ENCODE data around the gene SPIB.

Gene SPIB

DNA sequence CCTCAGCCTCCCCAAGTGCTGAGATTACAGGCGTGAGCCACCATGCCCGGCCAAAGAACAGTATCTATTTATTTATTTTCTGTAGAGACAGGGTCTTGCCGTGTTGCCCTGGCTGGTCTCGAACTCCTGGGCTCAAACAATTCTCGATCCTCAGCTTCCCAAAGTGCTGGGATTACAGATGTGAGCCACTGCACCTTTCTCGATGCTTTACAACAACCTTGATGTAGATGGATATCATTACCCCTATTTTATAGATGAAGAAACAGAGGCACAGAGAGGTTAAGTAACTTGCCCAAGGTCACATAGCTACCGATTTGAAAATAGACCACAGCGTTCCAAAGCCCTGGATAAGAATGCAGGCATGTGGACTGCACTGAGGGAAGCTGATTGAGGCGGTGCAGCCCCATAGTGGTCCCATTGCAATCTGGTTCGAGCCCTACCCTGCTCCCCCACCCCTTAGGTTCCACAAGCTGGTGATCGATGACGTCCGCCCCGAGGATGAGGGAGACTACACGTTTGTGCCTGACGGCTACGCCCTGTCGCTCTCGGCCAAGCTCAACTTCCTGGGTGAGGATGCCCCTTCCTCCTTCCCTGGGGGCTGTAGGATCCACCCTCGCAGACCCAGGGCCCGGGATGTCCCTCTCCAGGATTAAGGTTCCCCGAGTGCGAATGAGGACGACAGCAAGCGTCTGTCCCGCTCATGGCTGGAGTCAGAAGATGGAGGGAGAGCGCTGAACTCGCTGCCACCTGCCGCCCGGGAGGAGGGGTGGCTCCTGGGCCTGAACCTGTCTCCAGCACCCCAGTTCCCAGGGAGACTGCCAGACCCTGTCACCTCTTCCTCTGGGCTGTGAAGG lies 31.9 kb downstream of the SPIB start:
- peaks cover 0 to 20% of the 10 kb centered on the region in 2 experiments for H3K36me3 ChIP-seq (ENCODE audit: control insufficient read depth in 1 of 2, insufficient read depth in 2 of 2, low read depth in 1 of 2, low read length in 2 of 2)
- H2AFZ ChIP-seq (ENCODE audit: low read depth, low read length) = no peak overlapping the region
- H3K27me3 ChIP-seq (ENCODE audit: control insufficient read depth in 1 of 2, insufficient read depth in 1 of 2, low read length in 2 of 2) = peaks cover 10 to 37% of the 10 kb centered on the region in 2 experiments
- no peak overlapping the region for H3K23ac ChIP-seq (ENCODE audit: low read length in 2 of 2)
- no peak overlapping the region for H3K4me2 ChIP-seq (ENCODE audit: low read length, poor library complexity, severe bottlenecking)
- no peak overlapping the region for H3K14ac ChIP-seq (ENCODE audit: low read length in 2 of 2)
- H2BK120ac ChIP-seq (ENCODE audit: low read depth, low read length) = no peak overlapping the region
- no peak overlapping the region for H4K91ac ChIP-seq (ENCODE audit: low read length)
- no peak overlapping the region for H3K4me3 ChIP-seq (ENCODE audit: insufficient read depth in 1 of 2, low read depth in 1 of 2, low read length in 2 of 2)
- 63% methylated on average over 29 of the region's 30 CpGs for WGBS
- no peak overlapping the region for H2BK5ac ChIP-seq (ENCODE audit: low read depth, low read length, poor library complexity, severe bottlenecking)
- H3K4me1 ChIP-seq (ENCODE audit: control insufficient read depth, insufficient read depth, low read depth, low read length) = no peaks in the 10 kb centered on the region
- no peak overlapping the region for H4K8ac ChIP-seq (ENCODE audit: low read length)
- no peaks in the 10 kb centered on the region for H3K79me1 ChIP-seq (replicated peaks; ENCODE audit: low read length, poor library complexity, severe bottlenecking)
- no peak overlapping the region for H3K9ac ChIP-seq (ENCODE audit: low read length)
- DNase-seq = no peak
- H2BK12ac ChIP-seq (ENCODE audit: low read length in 2 of 2) = no peak overlapping the region
- no peak overlapping the region for H3K18ac ChIP-seq (ENCODE audit: low read depth in 1 of 2, low read length in 2 of 2)
- H2AK5ac ChIP-seq (ENCODE audit: low read length, severe bottlenecking) = no peak overlapping the region
- H3K27ac ChIP-seq (ENCODE audit: low read length, poor library complexity, severe bottlenecking) = no peak overlapping the region
- H3K9me3 ChIP-seq (ENCODE audit: control insufficient read depth, low read length) = no peaks in the 10 kb centered on the region
- no peak overlapping the region for H3K4ac ChIP-seq (ENCODE audit: low read depth in 1 of 2, low read length in 2 of 2)
- no peak overlapping the region for H2BK15ac ChIP-seq (ENCODE audit: low read depth, poor library complexity, severe bottlenecking)

DNA sequence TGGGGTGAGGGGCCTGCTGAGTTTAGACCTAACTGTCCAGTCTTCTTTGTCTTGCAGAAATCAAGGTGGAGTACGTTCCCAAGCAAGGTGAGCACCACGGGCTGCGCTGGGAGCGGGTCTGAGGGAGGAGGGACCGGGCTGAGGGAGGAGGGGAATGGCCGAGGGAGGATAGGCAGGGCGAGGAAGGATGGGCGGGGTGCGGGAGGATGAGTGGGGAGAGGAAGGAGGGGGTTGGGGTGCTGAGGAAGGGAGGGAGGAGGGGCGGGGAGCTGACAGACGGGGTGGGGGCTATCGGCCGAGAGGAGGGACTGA lies 32.4 kb downstream of the SPIB start:
- Histone ChIP-seq H3K4me3 (ENCODE audit: insufficient read depth in 1 of 2, low read depth in 1 of 2, low read length in 2 of 2) (no peak overlapping the region), H3K4me1 (ENCODE audit: control insufficient read depth, insufficient read depth, low read depth, low read length) (no peaks in the 10 kb centered on the region), H3K14ac (ENCODE audit: low read length in 2 of 2) (no peak overlapping the region), H2BK12ac (ENCODE audit: low read length in 2 of 2) (no peak overlapping the region), H3K27me3 (ENCODE audit: control insufficient read depth in 1 of 2, insufficient read depth in 1 of 2, low read length in 2 of 2) (peaks cover 10 to 43% of the 10 kb centered on the region in 2 experiments), H2BK15ac (ENCODE audit: low read depth, poor library complexity, severe bottlenecking) (no peak overlapping the region), H2AK5ac (ENCODE audit: low read length, severe bottlenecking) (no peak overlapping the region), H3K36me3 (ENCODE audit: control insufficient read depth in 1 of 2, insufficient read depth in 2 of 2, low read depth in 1 of 2, low read length in 2 of 2) (peaks cover 0 to 17% of the 10 kb centered on the region in 2 experiments), H3K27ac (ENCODE audit: low read length, poor library complexity, severe bottlenecking) (no peak overlapping the region), H2AFZ (ENCODE audit: low read depth, low read length) (no peak overlapping the region), H2BK5ac (ENCODE audit: low read depth, low read length, poor library complexity, severe bottlenecking) (no peak overlapping the region), H3K9me3 (ENCODE audit: control insufficient read depth, low read length) (no peaks in the 10 kb centered on the region), H4K91ac (ENCODE audit: low read length) (no peak overlapping the region), H3K9ac (ENCODE audit: low read length) (no peak overlapping the region), H4K8ac (ENCODE audit: low read length) (no peak overlapping the region), H3K4me2 (ENCODE audit: low read length, poor library complexity, severe bottlenecking) (no peak overlapping the region), H3K79me1 (replicated peaks; ENCODE audit: low read length, poor library complexity, severe bottlenecking) (no peaks in the 10 kb centered on the region), H3K4ac (ENCODE audit: low read depth in 1 of 2, low read length in 2 of 2) (no peak overlapping the region), H3K18ac (ENCODE audit: low read depth in 1 of 2, low read length in 2 of 2) (no peak overlapping the region), H3K23ac (ENCODE audit: low read length in 2 of 2) (no peak overlapping the region), H2BK120ac (ENCODE audit: low read depth, low read length) (no peak overlapping the region)
- no peak for DNase-seq
- 73% methylated on average over 13 of the region's 13 CpGs for WGBS

GRCh38 chr19:50453243-50453642 lies 34.5 kb downstream of the SPIB start:
- no peak overlapping the region for H3K4me2 ChIP-seq (ENCODE audit: low read length, poor library complexity, severe bottlenecking)
- H2BK120ac ChIP-seq (ENCODE audit: low read depth, low read length) = no peak overlapping the region
- H4K91ac ChIP-seq (ENCODE audit: low read length) = no peak overlapping the region
- H3K9ac ChIP-seq (ENCODE audit: low read length) = no peak overlapping the region
- peaks cover 0 to 16% of the 10 kb centered on the region in 2 experiments for H3K36me3 ChIP-seq (ENCODE audit: control insufficient read depth in 1 of 2, insufficient read depth in 2 of 2, low read depth in 1 of 2, low read length in 2 of 2)
- no peak overlapping the region for H3K4ac ChIP-seq (ENCODE audit: low read depth in 1 of 2, low read length in 2 of 2)
- no peak overlapping the region for H2AFZ ChIP-seq (ENCODE audit: low read depth, low read length)
- DNase-seq = no peak
- no peak overlapping the region for H2BK15ac ChIP-seq (ENCODE audit: low read depth, poor library complexity, severe bottlenecking)
- H3K9me3 ChIP-seq (ENCODE audit: control insufficient read depth, low read length) = no peaks in the 10 kb centered on the region
- H3K18ac ChIP-seq (ENCODE audit: low read depth in 1 of 2, low read length in 2 of 2) = no peak overlapping the region
- peaks cover 10 to 55% of the 10 kb centered on the region in 2 experiments for H3K27me3 ChIP-seq (ENCODE audit: control insufficient read depth in 1 of 2, insufficient read depth in 1 of 2, low read length in 2 of 2)
- WGBS = 100% methylated on average over 3 of the region's 3 CpGs
- H3K23ac ChIP-seq (ENCODE audit: low read length in 2 of 2) = no peak overlapping the region
- no peak overlapping the region for H2AK5ac ChIP-seq (ENCODE audit: low read length, severe bottlenecking)
- H2BK5ac ChIP-seq (ENCODE audit: low read depth, low read length, poor library complexity, severe bottlenecking) = no peak overlapping the region
- H4K8ac ChIP-seq (ENCODE audit: low read length) = no peak overlapping the region
- no peak overlapping the region for H3K14ac ChIP-seq (ENCODE audit: low read length in 2 of 2)
- H3K4me3 ChIP-seq (ENCODE audit: insufficient read depth in 1 of 2, low read depth in 1 of 2, low read length in 2 of 2) = no peak overlapping the region
- H3K27ac ChIP-seq (ENCODE audit: low read length, poor library complexity, severe bottlenecking) = no peak overlapping the region
- H3K4me1 ChIP-seq (ENCODE audit: control insufficient read depth, insufficient read depth, low read depth, low read length) = no peaks in the 10 kb centered on the region
- H3K79me1 ChIP-seq (replicated peaks; ENCODE audit: low read length, poor library complexity, severe bottlenecking) = no peaks in the 10 kb centered on the region
- H2BK12ac ChIP-seq (ENCODE audit: low read length in 2 of 2) = no peak overlapping the region

DNA sequence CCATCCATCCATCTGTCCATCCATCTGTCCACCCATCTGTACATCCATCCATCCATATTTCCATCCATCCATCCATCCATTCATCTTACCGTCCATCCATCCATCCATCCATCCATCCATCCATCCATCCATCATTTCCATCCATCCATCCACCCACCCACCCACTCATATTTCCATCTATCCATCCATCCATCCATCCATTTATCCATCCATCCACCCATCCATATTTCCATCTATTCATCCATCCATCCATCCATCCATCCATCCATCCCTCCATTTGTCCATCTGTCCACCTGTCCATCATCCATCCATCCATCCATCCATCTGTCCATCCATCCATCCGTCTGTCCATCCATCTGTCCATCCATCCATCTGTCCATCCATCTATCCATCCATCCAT lies 37.3 kb downstream of the SPIB start:
- Histone ChIP-seq H3K9me3 (ENCODE audit: control insufficient read depth, low read length) (no peaks in the 10 kb centered on the region), H2AK5ac (ENCODE audit: low read length, severe bottlenecking) (no peak overlapping the region), H3K79me1 (replicated peaks; ENCODE audit: low read length, poor library complexity, severe bottlenecking) (no peaks in the 10 kb centered on the region), H3K23ac (ENCODE audit: low read length in 2 of 2) (no peak overlapping the region), H4K8ac (ENCODE audit: low read length) (no peak overlapping the region), H4K91ac (ENCODE audit: low read length) (no peak overlapping the region), H2AFZ (ENCODE audit: low read depth, low read length) (no peak overlapping the region), H3K18ac (ENCODE audit: low read depth in 1 of 2, low read length in 2 of 2) (no peak overlapping the region), H3K9ac (ENCODE audit: low read length) (no peak overlapping the region), H2BK12ac (ENCODE audit: low read length in 2 of 2) (no peak overlapping the region), H2BK15ac (ENCODE audit: low read depth, poor library complexity, severe bottlenecking) (no peak overlapping the region), H3K14ac (ENCODE audit: low read length in 2 of 2) (no peak overlapping the region), H3K27ac (ENCODE audit: low read length, poor library complexity, severe bottlenecking) (no peak overlapping the region), H3K36me3 (ENCODE audit: control insufficient read depth in 1 of 2, insufficient read depth in 2 of 2, low read depth in 1 of 2, low read length in 2 of 2) (peaks cover 0 to 15% of the 10 kb centered on the region in 2 experiments), H3K27me3 (ENCODE audit: control insufficient read depth in 1 of 2, insufficient read depth in 1 of 2, low read length in 2 of 2) (peaks cover 3 to 44% of the 10 kb centered on the region in 2 experiments), H3K4me2 (ENCODE audit: low read length, poor library complexity, severe bottlenecking) (no peak overlapping the region), H3K4me3 (ENCODE audit: insufficient read depth in 1 of 2, low read depth in 1 of 2, low read length in 2 of 2) (no peak overlapping the region), H2BK120ac (ENCODE audit: low read depth, low read length) (no peak overlapping the region), H2BK5ac (ENCODE audit: low read depth, low read length, poor library complexity, severe bottlenecking) (no peak overlapping the region), H3K4ac (ENCODE audit: low read depth in 1 of 2, low read length in 2 of 2) (no peak overlapping the region), H3K4me1 (ENCODE audit: control insufficient read depth, insufficient read depth, low read depth, low read length) (peaks cover 11% of the 10 kb centered on the region)
- 61% methylated on average over 2 of the region's 2 CpGs for WGBS
- no peak for DNase-seq

All from mesenchymal stem cell (in vitro differentiated cells and primary cell).